ENCODE measurements around the gene ARFGAP3.

ARFGAP3 gene

DNA sequence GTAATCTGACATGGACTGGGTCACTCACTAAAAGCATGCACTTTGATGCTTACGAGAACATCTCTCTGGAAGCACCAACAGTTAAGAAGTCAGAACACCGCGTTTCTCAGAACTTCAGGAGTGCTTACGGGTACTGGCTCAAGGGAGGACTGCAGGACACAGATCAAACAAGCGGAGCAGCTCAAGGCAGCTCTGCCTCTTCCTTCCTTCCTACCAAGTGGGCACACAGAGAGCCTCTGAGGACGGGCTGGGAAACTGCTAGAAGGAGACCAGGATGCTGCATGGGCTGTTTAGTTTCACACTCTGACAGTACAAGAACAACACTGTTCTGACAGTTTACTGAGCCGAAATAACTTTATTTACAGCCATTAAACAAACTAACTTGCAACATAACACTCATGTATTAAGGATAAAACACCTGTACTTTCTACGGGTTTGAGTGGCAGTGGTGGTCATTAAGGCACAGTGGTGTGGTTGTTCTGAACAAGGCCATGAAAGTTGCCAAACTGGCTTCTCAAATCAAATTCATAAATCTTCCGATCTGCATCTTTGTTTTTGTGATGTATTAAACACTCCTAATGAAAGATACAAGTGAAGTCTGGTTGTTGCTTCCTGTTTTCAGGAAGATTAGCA is 37.5 kb downstream of the ARFGAP3 start:
- no peak for DNase-seq (ENCODE audit: low spot score)

GRCh38 chr22:42817556-42817955 is 39.5 kb downstream of the ARFGAP3 start:
- no peak for DNase-seq (ENCODE audit: low spot score)

DNA sequence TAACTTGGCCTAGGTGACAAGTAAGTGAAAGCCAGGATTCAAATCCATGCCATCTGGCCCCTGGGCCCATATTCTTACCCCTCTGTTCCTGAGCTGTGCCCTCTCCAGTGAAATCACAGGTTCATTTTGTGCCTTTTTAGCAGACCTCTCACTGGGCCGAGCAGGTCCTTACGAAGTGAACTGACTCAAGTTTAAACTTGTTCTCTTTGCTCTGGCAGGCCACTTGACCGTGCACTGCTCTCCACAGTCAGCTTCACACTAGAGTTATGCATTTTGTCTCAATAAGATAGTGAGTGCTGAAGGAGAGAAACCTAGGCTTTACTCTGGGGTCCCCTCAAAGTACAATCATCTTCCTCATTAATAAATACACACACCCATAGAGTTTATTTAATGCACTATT is 40.7 kb downstream of the ARFGAP3 start:
- no peak for DNase-seq (ENCODE audit: low spot score)

DNA sequence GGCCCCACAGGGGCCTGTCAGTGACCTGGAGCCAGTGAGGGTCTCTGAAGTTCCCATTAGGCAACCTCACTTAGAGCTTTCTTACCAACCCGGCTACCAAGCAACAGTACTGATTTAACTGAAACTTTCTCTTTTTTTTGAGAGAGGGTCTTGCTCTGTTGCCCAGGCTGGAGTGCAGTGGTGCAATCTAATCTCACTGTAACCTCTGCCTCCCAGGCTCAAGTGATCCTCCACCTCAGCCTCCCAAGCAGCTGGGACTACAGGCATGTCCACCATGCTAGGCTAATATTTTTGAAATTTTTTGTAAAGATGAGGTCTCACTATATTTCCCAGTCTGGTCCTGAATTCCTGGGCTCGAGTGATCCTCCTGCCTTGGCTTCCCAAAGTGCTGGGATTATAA is 42.5 kb downstream of the ARFGAP3 start:
- no peak for DNase-seq (ENCODE audit: low spot score)

GRCh38 chr22:42814215-42814614 is 42.9 kb downstream of the ARFGAP3 start:
- no peak for DNase-seq (ENCODE audit: low spot score)

GRCh38 chr22:42813501-42813900 is 43.6 kb downstream of the ARFGAP3 start:
- no peak for DNase-seq (ENCODE audit: low spot score)

- no peak for DNase-seq (ENCODE audit: low spot score)
Measured at GRCh38 chr22:42811459-42811858, 45.6 kb downstream of the ARFGAP3 start.

DNA sequence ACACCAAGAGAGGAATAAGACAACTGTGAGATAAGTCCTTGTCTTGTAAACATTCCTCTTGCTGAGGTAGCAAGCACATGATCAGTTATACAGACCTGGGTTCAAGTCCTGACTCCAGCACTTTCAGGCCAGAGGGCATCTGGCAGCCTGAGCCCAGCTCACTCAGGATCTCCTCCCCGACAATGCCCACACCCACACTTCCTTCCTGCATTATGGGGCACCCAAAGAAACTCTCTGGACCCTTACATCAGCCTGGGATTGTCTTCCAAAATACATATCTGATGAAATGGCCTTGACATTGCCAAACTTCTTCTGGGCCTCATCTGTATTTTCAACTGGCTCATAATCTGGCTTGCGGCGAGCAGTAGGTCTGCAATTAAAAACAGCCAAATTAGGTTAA is 48.6 kb downstream of the ARFGAP3 start:
- no peak for DNase-seq (ENCODE audit: low spot score)

GRCh38 chr22:42807185-42807584 is 49.9 kb downstream of the ARFGAP3 start:
- no peak for DNase-seq (ENCODE audit: low spot score)

DNA sequence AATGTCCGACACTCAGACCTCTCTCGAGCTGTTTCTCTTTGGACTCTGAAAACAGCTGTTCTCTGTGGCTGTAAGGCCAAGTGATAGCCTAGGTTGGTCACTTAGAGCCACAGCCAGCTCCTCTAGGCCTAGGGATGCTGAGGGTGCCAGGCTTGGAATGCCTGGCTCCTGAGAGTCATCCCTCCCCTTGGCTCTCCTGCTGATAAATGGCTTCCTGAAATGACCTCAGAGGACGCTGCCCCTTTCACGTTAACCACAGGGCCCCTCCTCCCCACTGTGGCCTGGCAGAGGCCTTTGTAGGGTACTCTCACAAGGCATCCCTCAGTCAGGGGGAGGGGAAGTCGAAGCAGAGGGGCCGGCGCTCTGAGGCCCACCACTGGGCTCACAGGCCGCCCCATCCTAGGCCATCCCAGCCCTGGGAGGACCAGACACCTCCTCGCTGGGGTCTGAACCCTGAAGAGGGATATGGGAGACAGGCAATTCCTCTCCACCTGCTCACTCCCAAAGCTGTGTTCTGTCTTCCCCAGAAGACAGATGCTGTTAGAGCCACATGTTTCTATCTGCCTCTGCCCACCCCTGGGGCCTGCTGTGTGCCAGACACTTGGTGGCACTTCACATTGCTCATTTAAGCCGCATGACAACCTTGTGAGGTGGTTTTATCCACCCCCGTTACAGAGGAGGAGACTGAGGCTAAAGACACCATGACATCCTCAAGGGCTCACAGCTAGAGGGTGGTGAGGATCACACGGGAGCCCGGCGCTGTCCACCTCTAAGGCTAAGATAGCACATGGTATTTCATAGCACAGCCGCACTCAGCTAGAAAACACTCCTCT is 50.9 kb downstream of the ARFGAP3 start:
- DNase-seq (ENCODE audit: low spot score) = no peak

DNA sequence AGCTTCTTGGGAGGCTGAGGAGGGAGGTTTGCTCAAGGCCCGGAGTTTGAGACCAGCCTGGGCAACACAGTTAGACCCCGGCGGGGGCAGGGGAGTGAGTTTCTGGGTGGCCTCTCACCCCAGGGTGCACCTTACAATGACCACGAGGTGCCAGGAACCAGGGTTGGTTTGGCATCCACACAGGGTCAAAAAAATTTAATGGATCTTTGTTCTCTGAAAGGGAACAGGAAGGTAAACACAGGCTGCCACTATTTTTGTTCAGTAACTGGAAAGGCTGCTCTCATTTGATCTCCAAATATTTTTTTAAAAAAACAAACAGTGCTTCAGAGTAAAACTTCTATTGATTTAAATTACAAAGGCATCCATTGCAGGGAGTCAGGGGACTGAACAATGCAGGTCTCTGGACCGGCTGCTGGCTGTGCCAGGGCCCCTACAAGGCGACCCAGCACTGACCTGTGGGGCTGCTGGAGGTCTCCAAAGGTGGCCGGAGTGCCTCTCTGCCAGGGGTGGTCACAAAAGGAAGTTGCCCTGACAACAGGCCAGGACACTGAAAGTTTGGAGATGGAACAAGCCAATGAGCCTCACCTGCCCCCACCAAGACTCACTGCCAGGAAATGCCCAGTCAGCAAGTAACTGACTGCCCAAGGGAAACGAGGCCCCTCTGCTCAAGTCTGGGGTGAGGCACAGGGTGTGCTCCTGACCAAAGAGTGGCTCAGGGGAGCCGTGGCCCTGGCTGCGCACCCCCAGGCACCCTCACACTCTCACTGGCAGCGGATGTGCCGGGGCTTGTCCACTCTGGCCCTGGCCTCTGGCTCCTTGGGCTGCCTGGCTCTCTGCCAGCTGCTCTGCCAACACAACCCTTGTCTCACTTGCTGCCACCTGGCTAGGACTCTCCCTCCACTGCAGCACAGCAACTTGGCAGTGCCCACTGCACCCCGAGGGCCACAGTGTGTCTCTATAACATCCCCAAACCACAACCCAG is 51.8 kb downstream of the ARFGAP3 start:
- peak; percentile 69 for DNase-seq (ENCODE audit: low spot score)

- no peak for DNase-seq (ENCODE audit: low spot score)
Measured at GRCh38 chr22:42803389-42803788, 53.7 kb downstream of the ARFGAP3 start.

DNA sequence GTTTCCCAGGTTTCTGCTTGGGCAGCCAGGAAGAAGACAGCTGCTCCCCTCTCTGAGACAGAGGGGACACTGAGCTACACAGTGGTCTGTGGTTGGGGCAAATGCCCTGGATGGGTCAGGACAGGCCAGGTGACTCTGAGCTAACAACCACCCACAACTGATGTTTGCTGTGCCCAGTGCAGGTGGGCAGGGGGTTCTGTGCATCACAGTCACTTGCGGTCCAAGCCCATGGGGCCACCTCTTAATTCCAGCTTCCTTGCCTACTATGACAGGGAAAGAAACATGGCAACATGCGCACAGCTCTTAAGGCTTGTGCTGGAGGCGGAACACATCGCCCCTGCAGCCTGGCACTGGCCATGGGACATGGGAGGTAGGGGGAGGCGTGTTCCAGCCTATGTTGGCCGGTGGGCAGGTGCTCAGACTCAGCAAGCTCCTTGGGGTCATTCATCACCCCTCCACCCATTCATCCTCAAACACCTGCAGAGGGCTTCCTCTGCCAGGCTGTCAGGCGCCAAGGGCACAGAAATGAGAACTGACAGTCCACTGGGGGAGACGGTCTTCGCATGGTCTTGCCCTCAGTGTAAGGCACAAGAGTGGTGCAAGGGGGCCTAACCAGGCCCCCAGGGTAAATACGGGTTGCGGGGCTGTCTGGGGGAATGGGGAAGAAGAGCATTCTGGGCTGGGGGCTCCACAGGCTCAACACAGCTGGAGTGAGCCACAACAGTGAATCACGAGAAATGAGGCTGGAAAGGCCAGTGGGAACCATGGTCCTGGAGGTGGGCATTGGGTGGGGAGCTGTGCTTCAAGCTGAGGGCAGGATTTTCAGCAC is 55.6 kb downstream of the ARFGAP3 start:
- DNase-seq (ENCODE audit: low spot score) = no peak

DNA sequence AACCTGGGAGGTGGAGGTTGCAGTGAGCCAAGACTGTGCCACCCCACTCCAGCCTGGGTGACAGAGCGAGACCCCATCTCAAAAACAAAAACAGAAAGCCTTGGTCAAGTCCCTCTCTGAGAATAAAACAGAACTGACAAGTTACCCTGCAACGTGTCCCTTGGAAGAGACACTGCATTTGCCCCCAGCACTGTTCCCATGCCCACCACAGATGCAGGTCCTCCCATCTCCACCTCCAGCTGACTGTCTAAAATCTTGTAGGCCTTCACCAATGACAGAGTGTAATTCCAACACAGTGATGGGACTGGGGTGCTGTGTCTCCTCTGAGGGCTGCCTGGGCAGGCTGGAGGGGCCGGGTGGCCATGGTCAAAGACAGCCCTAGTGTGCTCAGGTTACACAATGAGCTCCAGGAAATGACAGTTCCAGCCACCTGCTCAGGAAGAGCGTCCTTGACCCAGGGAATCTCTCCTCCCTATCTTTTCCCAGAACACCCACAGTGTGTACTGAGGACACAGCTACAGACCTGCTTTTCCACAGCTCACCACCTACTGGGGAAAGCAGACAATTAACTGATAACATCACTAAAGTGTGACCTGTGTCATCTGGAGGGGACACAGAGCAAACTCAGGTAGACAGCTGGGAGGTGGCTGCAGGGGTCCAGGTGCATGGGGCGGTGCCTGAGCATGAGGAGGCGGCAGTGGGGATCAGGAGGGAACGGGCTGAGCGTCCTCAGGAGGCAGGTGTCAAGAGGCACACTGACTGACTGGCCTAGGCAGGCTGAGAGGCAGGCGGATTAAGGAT is 56.4 kb downstream of the ARFGAP3 start:
- DNase-seq (ENCODE audit: low spot score) = no peak

DNA sequence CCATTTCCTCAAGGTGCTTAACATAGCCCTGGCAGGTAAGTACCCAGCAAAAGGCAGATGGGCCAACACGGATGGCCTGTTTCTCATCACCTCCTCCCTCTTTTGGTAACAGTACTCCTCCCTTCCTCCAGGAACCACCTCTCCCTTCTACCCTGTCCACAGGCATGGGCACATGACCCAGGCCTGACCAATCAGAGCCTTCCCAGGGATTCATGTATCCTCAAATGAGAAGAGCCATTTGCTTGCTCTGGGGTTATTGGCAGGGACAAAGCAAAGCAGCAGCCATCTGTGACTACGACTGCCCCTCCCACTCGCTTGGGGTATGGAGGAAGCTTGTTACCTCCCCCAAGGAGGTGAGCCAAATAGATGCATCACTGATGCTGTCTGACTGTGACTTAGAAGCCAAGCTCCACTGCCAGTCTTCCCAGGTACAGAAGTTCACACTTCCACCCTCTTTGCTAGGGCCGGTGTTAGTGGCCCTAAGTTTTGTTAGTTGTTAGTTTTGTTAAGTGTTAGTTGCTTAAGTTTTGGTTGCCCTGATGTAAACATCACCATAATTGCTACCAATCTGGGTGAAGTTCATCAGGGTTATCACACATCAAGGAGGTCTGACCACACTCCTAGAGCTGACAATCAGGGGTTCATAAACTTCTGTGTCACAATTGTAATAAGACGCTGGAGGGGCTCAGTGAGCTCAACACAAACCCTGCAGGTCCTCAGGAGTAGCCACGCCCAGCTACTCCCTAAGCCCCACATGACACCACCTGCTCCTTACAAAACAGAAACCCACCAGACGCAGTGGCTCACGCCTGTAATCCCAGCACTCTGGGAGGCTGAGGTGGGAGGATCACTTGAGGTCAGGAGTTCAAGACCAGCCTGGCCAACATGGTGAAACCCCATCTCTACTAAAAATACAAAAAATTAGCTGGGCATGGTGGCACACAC is 57.3 kb downstream of the ARFGAP3 start:
- DNase-seq (ENCODE audit: low spot score) = no peak

DNA sequence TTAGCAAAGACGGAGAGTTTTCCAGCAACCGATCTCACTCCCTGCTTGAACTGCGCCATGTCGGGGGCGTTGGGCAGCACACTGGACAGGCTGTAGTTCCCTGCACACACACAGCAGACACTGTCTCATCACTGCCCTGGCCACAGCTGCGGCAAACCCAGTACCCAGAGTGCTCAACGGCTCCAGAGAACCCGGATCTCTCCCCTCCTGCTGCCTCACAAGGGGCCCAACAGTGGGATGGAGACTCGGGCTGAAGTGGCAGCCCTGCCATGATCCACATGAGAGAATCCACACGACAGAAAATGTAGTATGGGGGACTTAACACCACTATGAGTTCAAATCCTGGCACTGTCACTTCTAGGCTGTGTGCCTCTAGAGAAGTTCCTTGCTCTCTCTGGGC is 58.0 kb downstream of the ARFGAP3 start:
- DNase-seq (ENCODE audit: low spot score) = no peak

- no peak for DNase-seq (ENCODE audit: low spot score)
Measured at GRCh38 chr22:42797011-42797410, 60.1 kb downstream of the ARFGAP3 start.

DNA sequence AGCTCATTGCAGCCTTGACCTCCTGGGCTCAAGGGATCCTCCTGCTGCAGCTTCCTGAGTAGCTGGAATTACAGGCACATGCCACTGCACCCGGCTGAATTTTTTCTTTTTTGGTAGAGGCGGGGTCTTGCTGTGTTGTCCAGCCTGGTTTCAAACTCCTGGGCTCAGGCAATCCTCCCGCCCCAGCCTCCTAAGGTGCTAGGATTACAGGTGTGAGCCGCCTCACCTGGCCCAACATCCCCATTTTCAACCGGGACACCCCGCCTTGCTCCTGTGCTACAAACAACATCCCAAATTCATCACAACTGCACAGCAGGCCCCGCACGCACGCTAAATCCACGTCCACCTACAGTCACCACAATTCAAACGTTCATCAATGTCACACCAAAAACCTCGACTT is 61.0 kb downstream of the ARFGAP3 start:
- no peak for DNase-seq (ENCODE audit: low spot score)

All from Ammon's horn (tissue), 1 donor.